Left cardiac atrium (tissue), 4 donors: Measurements from ENCODE around the gene SLC51B. TPM values are rescaled to one million over a fixed set of nuclear protein-coding genes. Genes with fewer than 3 reads are reported as not detected.
"Not testable (repeated sequence)": the region's sequence is repeated elsewhere in the genome, so short reads cannot be mapped to it uniquely, and the experiment has no call there.

Experiments
- ATAC-seq, 2 donors: fragments of 200-7000 bp; cut with Tn5 transposase; one replicate each; pipeline ENCODE4 v1.9.1; 2020; ENCODE audit warnings: mild to moderate bottlenecking in 2 of 2, moderate library complexity in 2 of 2
- DNase-seq: peaks from one replicate; pipeline ENCODE4 v3.0.0-alpha.2; 2020
- intact Hi-C, 2 donors: fragments of 100-400 bp; cut with DNase I; formaldehyde crosslinking; loops; one replicate each; pipeline versions ENCODE4 v1.14.1 to v1.15.1; 2022 to 2023
- total RNA-seq, 2 donors: library from RNA; stranded (reverse); fragmentation: NEBNext Ultra II Directional; extraction: Animal tissue kit (Norgen Biotek cat#: 25700); gene quantifications; one replicate each; pipeline ENCODE4 v1.2.1, GENCODE V29; 2021
- donor health status: DM: no; HTN: yes; CAD: no.
- donor health status: DM: no; HTN: yes; CAD: no; lungs with severe emphysema.
- donor health status: DM: yes; HTN: yes; CAD: no.
- donor health status: Dilated cardiomyopathy.

Gene SLC51B
- total RNA-seq, 2 donors from 2014 or later, result not detected

DNA sequence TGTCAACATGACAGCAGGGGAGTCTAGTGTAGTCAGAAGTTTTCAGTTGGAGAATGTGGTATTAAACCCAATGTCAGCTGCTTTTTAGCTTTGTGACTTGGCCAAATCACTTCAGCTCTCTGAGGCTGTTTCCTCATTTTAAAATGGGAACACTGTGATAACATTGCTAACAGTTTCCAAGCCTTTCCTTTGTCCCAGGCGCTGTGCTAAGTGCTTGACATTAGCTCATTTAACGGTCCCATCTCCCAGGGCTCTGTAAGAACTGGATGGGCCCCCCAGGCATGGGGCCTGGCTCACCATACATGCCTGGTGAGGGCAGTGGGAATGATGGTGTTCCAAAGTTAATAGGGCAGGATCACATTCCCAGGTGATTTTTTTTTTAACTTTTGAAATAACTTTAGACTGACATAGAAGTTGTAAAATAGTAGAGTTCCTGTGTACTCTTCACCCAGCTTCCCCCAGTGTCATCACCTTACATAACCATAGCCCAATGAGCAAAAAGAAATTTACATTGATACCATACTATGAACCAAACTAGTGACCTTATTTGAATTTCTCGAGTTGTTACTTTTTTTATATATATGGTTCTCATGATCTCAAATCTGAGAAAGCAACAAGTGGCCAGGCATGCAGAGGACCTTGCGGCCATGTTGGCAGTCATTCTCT is 14.9 kb downstream of the SLC51B start:
- peak; percentile 14 to 38 for ATAC-seq
- intact Hi-C loops, result no loop called here
- no peak for DNase-seq

GRCh38 chr15:65060641-65061397 is 15.6 kb downstream of the SLC51B start:
- peak; percentile 71 for DNase-seq
- peak; percentile 33 to 54 for ATAC-seq
- intact Hi-C loops, result no loop called here

GRCh38 chr15:65062061-65062460 is 16.9 kb downstream of the SLC51B start:
- DNase-seq, result no peak
- intact Hi-C loops, result no loop called here
- no peak for ATAC-seq

DNA sequence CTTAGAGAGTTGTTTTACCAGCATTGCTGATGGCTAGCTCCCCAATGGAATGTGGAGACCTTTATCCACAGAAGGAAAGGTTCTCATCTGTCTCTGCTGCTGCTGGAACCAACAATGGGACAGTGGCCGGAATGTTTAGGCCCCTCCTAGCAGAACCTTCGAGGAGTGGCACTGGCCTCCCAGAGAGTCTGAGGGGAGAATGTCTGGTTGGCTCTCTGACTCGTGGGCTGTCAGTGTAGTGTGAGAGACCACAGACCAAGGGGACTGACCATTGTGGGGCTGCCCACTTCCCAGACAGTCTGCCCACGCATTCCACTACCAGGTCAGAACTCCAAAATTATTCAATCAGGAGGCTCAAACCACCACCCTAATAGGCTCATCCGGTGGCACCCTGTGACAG is 17.5 kb downstream of the SLC51B start:
- DNase-seq, result no peak
- intact Hi-C loops, result no loop called here
- no peak for ATAC-seq

DNA sequence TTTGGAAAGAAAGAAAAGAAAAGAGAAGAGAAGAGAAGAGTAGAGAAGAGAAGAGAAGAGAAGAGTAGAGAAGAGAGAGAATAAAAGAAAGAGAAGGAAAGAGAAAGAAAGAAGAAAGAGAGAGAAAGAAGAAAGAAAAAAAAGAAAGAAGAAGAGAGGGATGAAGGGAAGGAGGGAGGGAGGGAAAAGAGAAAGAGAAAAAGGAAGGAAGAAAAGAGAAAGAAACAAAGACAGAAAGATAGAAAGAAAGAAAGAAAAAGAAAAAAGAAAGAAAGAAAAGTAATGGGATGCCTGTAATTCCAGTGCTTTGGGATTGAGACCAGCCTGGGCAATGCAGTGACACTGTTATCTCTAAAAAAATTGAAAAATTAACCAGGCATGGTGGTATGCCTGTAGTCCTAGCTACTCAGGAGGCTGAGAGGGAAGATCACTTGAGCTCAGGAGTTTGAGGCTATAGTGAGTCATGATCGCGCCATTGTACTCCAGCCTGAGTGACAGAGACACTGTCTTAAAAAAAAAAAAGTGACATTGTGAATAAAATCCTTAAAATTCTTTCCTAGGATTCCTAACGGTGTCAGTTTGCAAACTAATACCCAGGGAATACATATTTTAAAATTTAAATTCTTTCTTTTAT is 20.9 kb downstream of the SLC51B start:
- intact Hi-C loops, result no loop called here
- ATAC-seq, result no peak
- no peak for DNase-seq

DNA sequence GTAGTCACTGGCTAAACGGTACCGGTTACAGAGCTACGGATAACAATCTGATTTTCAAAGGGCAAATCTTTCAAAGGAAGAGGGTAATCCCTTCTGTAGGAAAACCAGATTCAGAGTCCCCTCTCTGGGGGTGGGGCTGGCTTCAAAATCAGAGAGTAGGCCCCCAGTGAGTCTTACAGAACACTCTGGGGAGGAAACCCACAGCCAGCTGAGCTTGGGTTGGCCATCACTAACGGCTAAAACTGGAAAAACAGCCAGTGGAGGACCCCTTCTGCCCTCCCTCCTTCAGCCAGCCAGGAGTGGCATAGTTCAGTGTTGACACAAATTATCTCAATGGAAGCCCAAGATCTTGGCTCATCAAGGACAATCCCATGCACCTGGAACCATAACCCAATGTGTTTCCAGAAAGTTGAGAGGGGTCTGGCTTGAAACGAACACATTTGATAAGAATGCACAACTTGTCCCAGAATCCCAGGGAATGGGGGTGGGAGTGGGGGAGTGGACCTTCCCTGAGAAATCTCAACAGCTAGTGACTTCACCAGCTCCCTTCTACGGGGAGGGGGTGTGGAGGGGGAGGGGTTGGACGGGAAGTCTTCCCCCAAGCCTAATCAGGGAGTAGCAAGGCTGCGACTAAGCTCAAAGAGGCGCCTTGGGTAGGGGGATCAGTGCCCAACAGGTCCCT is 21.6 kb downstream of the SLC51B start:
- intact Hi-C loops, result no loop called here
- ATAC-seq (peak; percentile 19 to 20), DNase-seq (no peak)

- no peak for DNase-seq
- ATAC-seq, result peak in 1 of 2 donors; percentile 6
- intact Hi-C loops, result no loop called here
These were observed 22.1 kb downstream of the SLC51B start for GRCh38 chr15:65067317-65067644.

GRCh38 chr15:65067645-65068402 is 22.6 kb downstream of the SLC51B start, which contains the start of gene RASL12:
Gene RASL12 (minus strand): TSS chr15:65067991. CDS start chr15:65067835, 156 bp downstream.
- intact Hi-C loops, result no loop called here
- ATAC-seq (peak; percentile 47 to 48), DNase-seq (no peak)

- ATAC-seq (no peak), DNase-seq (no peak)
- intact Hi-C loops, result no loop called here
These were observed 23.2 kb downstream of the SLC51B start for GRCh38 chr15:65068403-65068788.

DNA sequence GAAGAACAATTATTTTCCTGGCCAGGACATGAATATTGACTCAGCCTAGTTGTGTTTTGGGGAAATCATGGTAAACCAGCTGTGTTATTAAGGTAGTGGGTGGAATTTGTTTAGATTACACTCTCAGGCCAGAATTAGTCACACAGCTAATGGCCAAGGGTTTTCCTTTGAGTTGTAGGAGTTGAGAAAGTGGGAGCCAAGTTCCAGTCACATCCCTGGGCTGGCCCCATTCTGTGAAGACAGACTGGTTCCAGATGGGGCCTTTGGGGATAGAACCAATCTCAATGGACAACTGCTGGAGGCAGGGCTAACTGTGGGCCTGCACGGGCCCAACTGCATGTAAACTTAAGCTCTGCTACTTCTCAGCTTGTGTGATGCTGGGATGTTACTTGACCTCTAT is 24.0 kb downstream of the SLC51B start:
- DNase-seq, result no peak

GRCh38 chr15:65069779-65070546 is 24.8 kb downstream of the SLC51B start:
- ATAC-seq, result no peak
- no peak for DNase-seq
- intact Hi-C loops, result no loop called here

More for the DNA sequence above, 24.0 kb downstream of the SLC51B start:
- intact Hi-C loops, result no loop called here
- ATAC-seq, result peak; percentile 21 to 54

GRCh38 chr15:65071381-65071811 is 26.2 kb downstream of the SLC51B start:
- ATAC-seq, result peak; percentile 54 to 61
- peak; percentile 65 for DNase-seq
- intact Hi-C loops, result no loop called here

DNA sequence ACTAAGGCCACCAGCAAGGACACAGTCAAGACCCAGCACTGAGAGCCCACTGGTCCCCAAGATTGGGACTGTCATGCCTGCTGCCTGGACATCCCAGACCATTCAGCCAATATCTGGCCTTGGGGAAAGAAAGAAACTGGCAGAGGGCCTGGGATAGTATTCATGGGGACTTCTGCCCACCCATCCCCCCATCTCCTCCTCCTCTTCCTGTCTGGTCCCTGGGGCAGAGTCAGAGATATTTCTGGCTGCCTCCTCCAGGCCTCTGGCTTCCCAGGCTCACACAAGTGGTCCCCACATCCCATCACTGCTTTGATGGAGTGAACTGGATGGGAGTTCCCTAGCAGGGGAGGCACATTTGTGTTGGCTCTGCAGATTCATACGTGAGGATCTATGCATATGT is 26.8 kb downstream of the SLC51B start:
- intact Hi-C loops, result no loop called here
- DNase-seq (no peak), ATAC-seq (peak; percentile 20 to 37)

DNA sequence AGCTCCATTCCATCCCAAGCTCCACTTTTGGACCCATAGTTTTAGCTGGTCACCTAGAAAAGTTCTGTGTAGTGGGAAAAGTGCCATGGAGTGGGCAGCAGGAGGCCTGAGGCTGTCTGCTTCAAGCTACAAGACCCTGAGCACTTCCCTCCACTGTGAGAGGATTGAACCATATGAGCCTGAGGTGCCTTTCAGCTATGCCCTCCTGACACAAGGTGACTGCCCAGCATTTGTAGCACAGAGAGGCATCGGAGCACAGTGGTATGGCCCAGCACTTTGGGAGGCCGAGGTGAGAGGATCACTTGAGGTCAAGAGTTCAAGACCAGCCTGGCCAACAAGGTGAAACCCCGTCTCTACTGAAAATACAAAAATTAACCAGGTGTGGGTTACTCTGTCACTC is 27.4 kb downstream of the SLC51B start:
- no peak for ATAC-seq
- intact Hi-C loops, result no loop called here

GRCh38 chr15:65074946-65075345 is 29.8 kb downstream of the SLC51B start:
- ATAC-seq, intact Hi-C loops, DNase-seq: not testable (repeated sequence)

More for the DNA sequence above, 27.4 kb downstream of the SLC51B start:
- no peak for DNase-seq

GRCh38 chr15:65075607-65076395 is 30.6 kb downstream of the SLC51B start:
- DNase-seq, intact Hi-C loops, ATAC-seq: not testable (repeated sequence)

- intact Hi-C loops, result no loop called here
- no peak for DNase-seq
- peak; percentile 39 to 72 for ATAC-seq
These were observed 31.5 kb downstream of the SLC51B start, which contains the start of gene KBTBD13 for GRCh38 chr15:65076486-65077290. Gene KBTBD13 (plus strand): TSS chr15:65076746. CDS start chr15:65076816, 70 bp downstream.
